ENCODE results near the gene PRKCA. TPM values are rescaled to one million over a fixed set of nuclear protein-coding genes. Genes with fewer than 3 reads are reported as not detected.

The PRKCA gene
- total RNA-seq, 1 donor from 2014 or later = 5.6 TPM

DNA sequence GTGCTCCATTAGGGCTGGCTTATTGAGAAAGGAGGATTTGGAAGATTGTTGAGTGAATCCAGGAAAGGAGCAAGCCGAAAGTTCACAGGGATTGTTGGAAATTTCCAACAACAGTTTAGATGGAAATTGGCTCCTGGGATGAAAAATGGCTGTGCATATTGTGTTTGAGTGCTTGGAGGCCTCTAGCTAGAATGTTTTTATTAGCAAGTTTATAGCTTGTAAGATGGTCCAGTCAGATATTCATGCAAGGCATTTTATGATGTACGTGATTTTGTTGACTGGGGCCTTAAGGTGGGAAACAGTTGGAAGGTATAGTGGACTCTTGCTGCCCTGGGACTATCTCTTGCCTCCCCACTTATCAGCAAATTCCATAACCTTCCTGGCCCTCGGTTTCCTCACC lies 216.7 kb downstream of the PRKCA start:
- Histone ChIP-seq H3K4me3 (no peak overlapping the region), H3K4me1 (peaks cover 20% of the 10 kb centered on the region), H3K36me3 (no peaks in the 10 kb centered on the region), H3K27ac (replicated peaks) (no peak overlapping the region), H3K9me3 (replicated peaks) (no peaks in the 10 kb centered on the region), H3K27me3 (ENCODE audit: low read depth) (no peaks in the 10 kb centered on the region)
- intact Hi-C loops (cut with micrococcal nuclease) = no loop called here
- no peak for DNase-seq
- no peak for TF ChIP-seq CTCF (IDR thresholded peaks at IDR 0.05; ENCODE audit: borderline replicate concordance)

- H3K27ac ChIP-seq (replicated peaks) = no peak overlapping the region
- peaks cover 6% of the 10 kb centered on the region for H3K9me3 ChIP-seq (replicated peaks)
- TF ChIP-seq CTCF (IDR thresholded peaks at IDR 0.05; ENCODE audit: borderline replicate concordance) = no peak
- no peaks in the 10 kb centered on the region for H3K27me3 ChIP-seq (ENCODE audit: low read depth)
- H3K36me3 ChIP-seq = no peaks in the 10 kb centered on the region
- intact Hi-C loops (cut with micrococcal nuclease) = no loop called here
- no peak overlapping the region for H3K4me3 ChIP-seq
- DNase-seq = no peak
- peaks cover 33% of the 10 kb centered on the region for H3K4me1 ChIP-seq
Measured at GRCh38 chr17:66520999-66521398, 218.6 kb downstream of the PRKCA start.

- H3K36me3 ChIP-seq = no peaks in the 10 kb centered on the region
Measured at GRCh38 chr17:66522591-66523272, 220.3 kb downstream of the PRKCA start.

GRCh38 chr17:66523378-66524200 lies 221.2 kb downstream of the PRKCA start:
- H3K9me3 ChIP-seq (replicated peaks) = peaks cover 6% of the 10 kb centered on the region
- H3K36me3 ChIP-seq = no peaks in the 10 kb centered on the region
- no peak overlapping the region for H3K27ac ChIP-seq (replicated peaks)
- intact Hi-C loops (cut with micrococcal nuclease) = no loop called here
- no peaks in the 10 kb centered on the region for H3K27me3 ChIP-seq (ENCODE audit: low read depth)
- H3K4me3 ChIP-seq = no peak overlapping the region
- TF ChIP-seq CTCF (IDR thresholded peaks at IDR 0.05; ENCODE audit: borderline replicate concordance) = no peak
- no peak for DNase-seq
- peaks cover 24% of the 10 kb centered on the region for H3K4me1 ChIP-seq

More at GRCh38 chr17:66522591-66523272, 220.3 kb downstream of the PRKCA start:
- TF ChIP-seq CTCF (IDR thresholded peaks at IDR 0.05; ENCODE audit: borderline replicate concordance) = no peak
- Histone ChIP-seq H3K4me3 (no peak overlapping the region), H3K9me3 (replicated peaks) (peaks cover 6% of the 10 kb centered on the region), H3K27me3 (ENCODE audit: low read depth) (no peaks in the 10 kb centered on the region), H3K4me1 (peaks cover 30% of the 10 kb centered on the region), H3K27ac (replicated peaks) (no peak overlapping the region)
- intact Hi-C loops (cut with micrococcal nuclease) = no loop called here
- no peak for DNase-seq

DNA sequence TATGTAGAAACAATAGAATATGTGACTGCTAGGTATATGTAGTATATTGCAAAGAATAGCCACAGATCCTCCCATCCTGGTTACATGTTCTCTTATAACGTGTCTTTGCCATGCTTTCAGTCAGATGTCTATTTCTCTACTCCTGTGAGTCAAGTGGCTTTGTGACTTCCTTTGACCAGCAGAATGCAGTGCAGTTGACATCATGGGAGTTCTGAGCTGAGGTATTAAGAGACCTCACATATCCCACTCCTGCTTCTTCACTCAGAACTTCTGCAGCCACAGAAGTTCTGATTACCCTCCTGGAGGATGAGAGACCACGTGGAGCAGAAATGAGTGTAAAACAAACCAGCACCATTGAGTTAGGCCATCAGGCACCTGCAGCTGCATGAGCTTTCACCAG lies 222.5 kb downstream of the PRKCA start:
- no peak for TF ChIP-seq CTCF (IDR thresholded peaks at IDR 0.05; ENCODE audit: borderline replicate concordance)
- DNase-seq = no peak
- H3K27ac ChIP-seq (replicated peaks) = no peak overlapping the region
- H3K4me1 ChIP-seq = peaks cover 24% of the 10 kb centered on the region
- H3K36me3 ChIP-seq = no peaks in the 10 kb centered on the region
- no peak overlapping the region for H3K4me3 ChIP-seq
- no peaks in the 10 kb centered on the region for H3K27me3 ChIP-seq (ENCODE audit: low read depth)
- intact Hi-C loops (cut with micrococcal nuclease) = no loop called here
- peaks cover 6% of the 10 kb centered on the region for H3K9me3 ChIP-seq (replicated peaks)
